Measurements from ENCODE around the gene SH3RF3.

SH3RF3 gene

DNA sequence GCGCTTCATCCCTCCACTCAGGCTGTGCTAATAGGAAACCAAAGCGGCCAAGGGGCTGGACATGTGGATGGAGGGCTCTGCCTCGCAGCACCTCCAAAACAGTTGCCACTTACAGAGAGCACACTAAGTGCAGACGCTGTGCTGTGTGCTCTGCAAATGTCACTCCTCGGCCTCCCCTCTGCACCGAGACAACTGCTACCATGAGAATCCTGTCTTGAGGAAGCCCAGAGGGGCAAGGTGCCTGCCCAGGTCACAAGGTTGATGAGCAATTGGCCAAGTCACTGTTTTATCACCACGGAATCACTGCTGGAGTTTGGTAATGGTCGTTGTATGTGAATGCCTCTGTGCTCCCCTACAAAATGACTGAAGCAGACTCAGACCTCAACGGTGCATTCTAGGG is 352.6 kb downstream of the SH3RF3 start:
- ChIA-PET POLR2A (no interaction called here), CTCF (interaction anchor here (0.7 to 2.5 kb wide), 4 partner anchors 9 to 216 kb away, joined by 3 to 8 read pairs (median 4); no protein-coding TSS in a partner anchor)
- no peak overlapping the region for H3K4me3 ChIP-seq (ENCODE audit: low read depth, low read length)
- DNase-seq (ENCODE audit: low read depth, low spot score), result no peak
- TF ChIP-seq, protein P1, sequence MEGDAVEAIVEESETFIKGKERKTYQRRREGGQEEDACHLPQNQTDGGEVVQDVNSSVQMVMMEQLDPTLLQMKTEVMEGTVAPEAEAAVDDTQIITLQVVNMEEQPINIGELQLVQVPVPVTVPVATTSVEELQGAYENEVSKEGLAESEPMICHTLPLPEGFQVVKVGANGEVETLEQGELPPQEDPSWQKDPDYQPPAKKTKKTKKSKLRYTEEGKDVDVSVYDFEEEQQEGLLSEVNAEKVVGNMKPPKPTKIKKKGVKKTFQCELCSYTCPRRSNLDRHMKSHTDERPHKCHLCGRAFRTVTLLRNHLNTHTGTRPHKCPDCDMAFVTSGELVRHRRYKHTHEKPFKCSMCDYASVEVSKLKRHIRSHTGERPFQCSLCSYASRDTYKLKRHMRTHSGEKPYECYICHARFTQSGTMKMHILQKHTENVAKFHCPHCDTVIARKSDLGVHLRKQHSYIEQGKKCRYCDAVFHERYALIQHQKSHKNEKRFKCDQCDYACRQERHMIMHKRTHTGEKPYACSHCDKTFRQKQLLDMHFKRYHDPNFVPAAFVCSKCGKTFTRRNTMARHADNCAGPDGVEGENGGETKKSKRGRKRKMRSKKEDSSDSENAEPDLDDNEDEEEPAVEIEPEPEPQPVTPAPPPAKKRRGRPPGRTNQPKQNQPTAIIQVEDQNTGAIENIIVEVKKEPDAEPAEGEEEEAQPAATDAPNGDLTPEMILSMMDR (IDR thresholded peaks at IDR 0.05; ENCODE audit: insufficient read depth, low read length, missing control alignments), result no peak

DNA sequence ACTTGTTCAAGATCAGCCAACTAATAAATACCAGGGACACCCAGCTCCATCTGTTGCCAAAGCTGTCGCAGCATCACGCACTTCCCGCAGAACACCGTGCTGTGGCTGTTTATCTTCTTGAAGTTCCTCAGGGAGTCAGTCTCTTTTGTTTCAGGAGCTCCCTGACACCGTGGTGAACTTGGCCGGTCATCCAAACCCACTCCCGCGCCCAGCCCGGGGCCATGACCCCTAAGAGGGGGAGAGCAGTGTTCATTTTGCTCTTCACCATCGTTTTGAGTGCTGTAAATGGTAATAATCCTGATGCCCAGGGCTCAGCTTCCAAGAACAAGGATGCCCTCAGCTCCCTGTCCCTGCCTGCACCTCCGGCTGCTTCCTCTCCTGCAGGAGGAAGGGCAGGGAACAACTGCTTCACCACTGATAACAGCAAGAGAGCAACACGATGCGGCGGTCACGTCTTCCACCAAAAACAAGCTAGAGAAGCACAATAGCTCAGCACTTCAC is 353.4 kb downstream of the SH3RF3 start:
- TF ChIP-seq, protein P1 (IDR thresholded peaks at IDR 0.05; ENCODE audit: insufficient read depth, low read length, missing control alignments), result no peak
- no peak for DNase-seq (ENCODE audit: low read depth, low spot score)
- ChIA-PET POLR2A (no interaction called here), CTCF (interaction anchor here (1.5 to 2.5 kb wide), 3 partner anchors 8 to 28 kb away, joined by 3 to 8 read pairs (median 4); no protein-coding TSS in a partner anchor)
- no peak overlapping the region for H3K4me3 ChIP-seq (ENCODE audit: low read depth, low read length)

DNA sequence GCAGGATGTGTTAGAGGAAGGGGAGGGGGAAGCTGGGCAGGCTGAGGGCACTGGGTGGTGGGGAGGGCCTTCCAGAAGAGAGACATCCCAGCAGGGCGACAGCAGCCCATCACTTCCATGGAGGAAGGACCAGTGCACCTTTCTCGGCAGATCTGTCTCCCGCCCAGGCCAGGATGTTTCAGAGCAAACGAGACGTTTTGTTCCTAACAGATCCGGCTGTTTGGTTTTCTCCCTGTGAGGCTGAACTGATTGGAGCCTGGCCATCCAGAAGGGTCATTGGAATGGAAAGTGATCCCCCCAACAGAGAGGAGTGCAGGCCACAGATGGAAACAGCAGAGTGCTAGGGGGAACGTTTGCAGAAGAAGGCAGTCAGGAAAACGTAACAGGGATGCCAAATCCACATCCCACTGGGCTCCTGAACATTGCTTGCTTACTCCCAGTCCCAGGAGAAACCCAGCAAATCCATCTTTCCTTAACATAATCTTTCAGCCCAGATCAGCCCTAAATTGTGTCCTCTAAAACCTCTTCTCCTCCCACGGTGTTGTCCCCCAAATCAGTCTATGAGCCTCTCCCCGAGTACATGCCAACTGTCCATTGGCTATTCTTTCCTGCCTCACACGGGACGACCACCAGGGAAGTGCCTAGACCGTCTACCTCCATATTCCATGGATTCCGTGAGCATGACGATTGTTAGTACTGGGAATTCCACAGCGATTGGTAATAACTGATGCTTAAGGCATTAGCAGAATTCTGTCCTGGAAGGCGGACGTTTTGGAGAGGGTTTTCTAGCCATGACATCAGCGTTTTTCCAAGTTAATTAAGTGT is 357.9 kb downstream of the SH3RF3 start:
- ChIA-PET POLR2A (interaction anchor here (1.2 kb wide), 1 partner anchor 358 kb away, joined by 3 read pairs; the partner anchor contains the start of gene SH3RF3), CTCF (interaction anchor here (1.0 to 2.2 kb wide), 4 partner anchors 9 to 359 kb away, joined by 3 to 6 read pairs (median 4); no protein-coding TSS in a partner anchor)
- TF ChIP-seq, protein P1 (IDR thresholded peaks at IDR 0.05; ENCODE audit: insufficient read depth, low read length, missing control alignments), result no peak
- DNase-seq (ENCODE audit: low read depth, low spot score), result peak; percentile 59
- H3K4me3 ChIP-seq (ENCODE audit: low read depth, low read length), result no peak overlapping the region

DNA sequence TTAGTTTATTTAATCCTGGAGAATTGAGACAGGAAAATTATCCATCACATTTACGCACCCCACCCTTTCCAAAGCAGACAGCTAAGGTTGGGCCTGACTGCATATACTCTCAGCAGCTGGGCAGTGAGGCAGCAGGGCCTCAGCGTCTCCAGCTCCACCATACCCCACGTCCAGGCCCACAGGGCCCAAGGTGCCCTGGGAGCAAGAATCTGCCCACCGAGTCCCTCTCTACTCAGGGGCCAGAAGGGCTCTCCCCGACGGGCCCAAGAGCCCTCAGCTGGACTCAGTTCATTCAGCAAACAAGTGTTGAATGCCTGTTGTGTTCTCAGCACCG is 358.5 kb downstream of the SH3RF3 start:
- TF ChIP-seq, protein P1 (IDR thresholded peaks at IDR 0.05; ENCODE audit: insufficient read depth, low read length, missing control alignments), result no peak
- ChIA-PET CTCF (interaction anchor here (1.0 to 2.3 kb wide), 4 partner anchors 9 to 360 kb away, joined by 4 to 12 read pairs (median 5); no protein-coding TSS in a partner anchor), POLR2A (interaction anchor here (1.2 kb wide), 1 partner anchor 359 kb away, joined by 3 read pairs; the partner anchor contains the start of gene SH3RF3)
- DNase-seq (ENCODE audit: low read depth, low spot score), result no peak
- no peak overlapping the region for H3K4me3 ChIP-seq (ENCODE audit: low read depth, low read length)

DNA sequence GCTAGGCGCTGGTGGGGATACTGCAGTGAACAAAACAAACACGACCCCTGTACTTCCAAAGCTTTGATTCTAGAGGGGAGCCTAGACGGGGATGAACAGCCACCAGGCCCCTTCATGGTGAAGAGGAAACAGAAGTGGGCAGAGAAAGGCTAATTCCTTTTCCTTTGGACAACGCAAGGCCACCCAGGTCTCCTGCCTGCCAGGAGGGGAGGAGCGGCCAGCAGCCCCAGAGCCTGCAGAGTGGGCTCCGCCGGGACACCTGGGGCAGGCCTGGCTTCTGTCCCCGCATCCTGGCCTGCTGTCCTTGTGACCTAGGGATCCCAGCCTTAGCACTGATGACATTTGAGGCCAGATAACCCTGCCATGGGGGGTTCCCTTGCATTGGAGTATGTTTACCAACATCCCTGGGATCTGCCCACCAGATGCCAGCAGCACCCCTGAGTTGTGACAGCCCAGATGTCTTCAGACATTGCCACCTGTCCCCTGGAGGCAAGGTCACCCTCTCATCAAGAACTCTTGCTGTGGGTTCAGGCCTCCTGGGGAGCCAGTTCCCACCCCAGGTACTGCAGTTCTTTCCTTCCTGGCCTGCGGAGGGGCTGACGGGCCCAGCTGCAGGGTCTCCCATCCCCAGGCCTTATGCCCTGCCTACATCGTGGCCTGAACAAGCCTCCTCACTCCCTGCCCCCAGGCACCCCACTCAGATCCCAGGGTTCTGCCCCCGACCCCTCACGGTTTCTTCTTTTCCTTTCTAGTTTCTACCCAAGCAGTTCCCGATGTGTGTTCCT is 359.1 kb downstream of the SH3RF3 start:
- ChIA-PET CTCF (interaction anchor here (1.0 to 2.3 kb wide), 5 partner anchors 8 to 361 kb away, joined by 3 to 12 read pairs (median 4); no protein-coding TSS in a partner anchor), POLR2A (interaction anchor here (1.2 kb wide), 1 partner anchor 359 kb away, joined by 3 read pairs; the partner anchor contains the start of gene SH3RF3)
- no peak overlapping the region for H3K4me3 ChIP-seq (ENCODE audit: low read depth, low read length)
- TF ChIP-seq, protein P1 (IDR thresholded peaks at IDR 0.05; ENCODE audit: insufficient read depth, low read length, missing control alignments), result no peak
- DNase-seq (ENCODE audit: low read depth, low spot score), result no peak

All from AG04449 (cell line).